ENCODE measurements around the gene COL13A1. TPM values are rescaled to one million over a fixed set of nuclear protein-coding genes. Genes with fewer than 3 reads are reported as not detected.

COL13A1 gene
- total RNA-seq, 1 experiment from 2014 or later = 5.9 TPM

GRCh38 chr10:69836731-69837030 lies 35.0 kb downstream of the COL13A1 start:
- ChIA-PET CTCF (interaction anchor here (1.3 kb wide), 1 partner anchor 78 kb away, joined by 3 read pairs; no protein-coding TSS in a partner anchor), POLR2A (no interaction called here), RAD21 (ENCODE audit: low non-redundant PET in 1 of 2, low total read pairs in 2 of 2, uncharacterized antibody in 2 of 2, unreplicated experiment in 2 of 2) (no interaction called here)
- intact Hi-C loops (cut with micrococcal nuclease) = no loop called here
- Histone ChIP-seq H3K9ac (ENCODE audit: low read length) (no peak overlapping the region), H3K79me2 (ENCODE audit: insufficient read depth, low read length) (no peaks in the 10 kb centered on the region), H3K4me1 (ENCODE audit: control insufficient read depth in 1 of 2, insufficient read depth in 2 of 2, low read length in 2 of 2) (peaks cover 13 to 36% of the 10 kb centered on the region in 2 experiments), H3K27me3 (ENCODE audit: insufficient read depth, low read length) (no peaks in the 10 kb centered on the region), H3K36me3 (ENCODE audit: control insufficient read depth in 1 of 2, insufficient read depth in 2 of 2, low read length in 2 of 2) (no peaks in the 10 kb centered on the region), H3K4me3 (replicated peaks in 1 of 2; ENCODE audit: low read depth in 1 of 2, low read length in 2 of 2) (no peak overlapping the region), H2AFZ (ENCODE audit: low read depth, low read length, poor library complexity, severe bottlenecking) (no peak overlapping the region), H4K20me1 (ENCODE audit: insufficient read depth) (no peaks in the 10 kb centered on the region), H3K4me2 (ENCODE audit: low read length) (no peak overlapping the region), H3K27ac (ENCODE audit: low read depth, low read length) (no peak overlapping the region), H3K9me3 (ENCODE audit: control insufficient read depth in 1 of 2, insufficient read depth in 1 of 2, low read depth in 1 of 2, low read length in 2 of 2) (no peaks in the 10 kb centered on the region), H3K9me2 (ENCODE audit: insufficient read depth) (no peaks in the 10 kb centered on the region)
- TF ChIP-seq ZNF274 (IDR thresholded peaks at IDR 0.05; ENCODE audit: low read depth, low read length) = no peak
- no peak for TF ChIP-seq EZH2phosphoT487 (IDR thresholded peaks at IDR 0.05; ENCODE audit: borderline replicate concordance)
- no peak for TF ChIP-seq FOSL1 (IDR thresholded peaks at IDR 0.05; ENCODE audit: low read depth)
- BruUV-seq (replicated peaks) = no TSS peak
- no peak for ATAC-seq
- DNase-seq (ENCODE audit: low read depth, low spot score) = no peak

GRCh38 chr10:69837261-69837660 lies 35.6 kb downstream of the COL13A1 start:
- Histone ChIP-seq H3K27ac (ENCODE audit: low read depth, low read length) (no peak overlapping the region), H3K36me3 (ENCODE audit: control insufficient read depth in 1 of 2, insufficient read depth in 2 of 2, low read length in 2 of 2) (no peaks in the 10 kb centered on the region), H3K4me3 (replicated peaks in 1 of 2; ENCODE audit: low read depth in 1 of 2, low read length in 2 of 2) (no peak overlapping the region), H3K9me3 (ENCODE audit: control insufficient read depth in 1 of 2, insufficient read depth in 1 of 2, low read depth in 1 of 2, low read length in 2 of 2) (no peaks in the 10 kb centered on the region), H3K9ac (ENCODE audit: low read length) (no peak overlapping the region), H2AFZ (ENCODE audit: low read depth, low read length, poor library complexity, severe bottlenecking) (no peak overlapping the region), H3K9me2 (ENCODE audit: insufficient read depth) (no peaks in the 10 kb centered on the region), H3K79me2 (ENCODE audit: insufficient read depth, low read length) (no peaks in the 10 kb centered on the region), H4K20me1 (ENCODE audit: insufficient read depth) (no peaks in the 10 kb centered on the region), H3K4me2 (ENCODE audit: low read length) (no peak overlapping the region), H3K4me1 (ENCODE audit: control insufficient read depth in 1 of 2, insufficient read depth in 2 of 2, low read length in 2 of 2) (peaks cover 13 to 36% of the 10 kb centered on the region in 2 experiments), H3K27me3 (ENCODE audit: insufficient read depth, low read length) (no peaks in the 10 kb centered on the region)
- ATAC-seq (no peak), DNase-seq (ENCODE audit: low read depth, low spot score) (no peak)
- no TSS peak for BruUV-seq (replicated peaks)
- CTCF ChIA-PET = no interaction called here
- intact Hi-C loops (cut with micrococcal nuclease) = no loop called here
- POLR2A ChIA-PET = no interaction called here
- no peak for TF ChIP-seq EZH2 (IDR thresholded peaks at IDR 0.05)
- no peak for TF ChIP-seq JUND (IDR thresholded peaks at IDR 0.05)
- TF ChIP-seq, protein P1, sequence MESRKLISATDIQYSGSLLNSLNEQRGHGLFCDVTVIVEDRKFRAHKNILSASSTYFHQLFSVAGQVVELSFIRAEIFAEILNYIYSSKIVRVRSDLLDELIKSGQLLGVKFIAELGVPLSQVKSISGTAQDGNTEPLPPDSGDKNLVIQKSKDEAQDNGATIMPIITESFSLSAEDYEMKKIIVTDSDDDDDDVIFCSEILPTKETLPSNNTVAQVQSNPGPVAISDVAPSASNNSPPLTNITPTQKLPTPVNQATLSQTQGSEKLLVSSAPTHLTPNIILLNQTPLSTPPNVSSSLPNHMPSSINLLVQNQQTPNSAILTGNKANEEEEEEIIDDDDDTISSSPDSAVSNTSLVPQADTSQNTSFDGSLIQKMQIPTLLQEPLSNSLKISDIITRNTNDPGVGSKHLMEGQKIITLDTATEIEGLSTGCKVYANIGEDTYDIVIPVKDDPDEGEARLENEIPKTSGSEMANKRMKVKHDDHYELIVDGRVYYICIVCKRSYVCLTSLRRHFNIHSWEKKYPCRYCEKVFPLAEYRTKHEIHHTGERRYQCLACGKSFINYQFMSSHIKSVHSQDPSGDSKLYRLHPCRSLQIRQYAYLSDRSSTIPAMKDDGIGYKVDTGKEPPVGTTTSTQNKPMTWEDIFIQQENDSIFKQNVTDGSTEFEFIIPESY (IDR thresholded peaks at IDR 0.05; ENCODE audit: extremely low read depth, insufficient replicate concordance, low read length) = no peak
- no peak for TF ChIP-seq SIN3A (IDR thresholded peaks at IDR 0.05; ENCODE audit: low read depth)
- TF ChIP-seq SP1 (IDR thresholded peaks at IDR 0.05; ENCODE audit: low read depth) = no peak
- TF ChIP-seq POLR2A (IDR thresholded peaks at IDR 0.05; ENCODE audit: borderline replicate concordance, extremely low read depth, insufficient read depth, insufficient read length) = no peak
- TF ChIP-seq POLR2AphosphoS5 (IDR thresholded peaks at IDR 0.05; ENCODE audit: low read depth, low read length) = no peak
- TF ChIP-seq, protein P2, sequence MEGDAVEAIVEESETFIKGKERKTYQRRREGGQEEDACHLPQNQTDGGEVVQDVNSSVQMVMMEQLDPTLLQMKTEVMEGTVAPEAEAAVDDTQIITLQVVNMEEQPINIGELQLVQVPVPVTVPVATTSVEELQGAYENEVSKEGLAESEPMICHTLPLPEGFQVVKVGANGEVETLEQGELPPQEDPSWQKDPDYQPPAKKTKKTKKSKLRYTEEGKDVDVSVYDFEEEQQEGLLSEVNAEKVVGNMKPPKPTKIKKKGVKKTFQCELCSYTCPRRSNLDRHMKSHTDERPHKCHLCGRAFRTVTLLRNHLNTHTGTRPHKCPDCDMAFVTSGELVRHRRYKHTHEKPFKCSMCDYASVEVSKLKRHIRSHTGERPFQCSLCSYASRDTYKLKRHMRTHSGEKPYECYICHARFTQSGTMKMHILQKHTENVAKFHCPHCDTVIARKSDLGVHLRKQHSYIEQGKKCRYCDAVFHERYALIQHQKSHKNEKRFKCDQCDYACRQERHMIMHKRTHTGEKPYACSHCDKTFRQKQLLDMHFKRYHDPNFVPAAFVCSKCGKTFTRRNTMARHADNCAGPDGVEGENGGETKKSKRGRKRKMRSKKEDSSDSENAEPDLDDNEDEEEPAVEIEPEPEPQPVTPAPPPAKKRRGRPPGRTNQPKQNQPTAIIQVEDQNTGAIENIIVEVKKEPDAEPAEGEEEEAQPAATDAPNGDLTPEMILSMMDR (IDR thresholded peaks at IDR 0.05 in 2 of 3, conservative IDR thresholded peaks at IDR 0.05 in 1 of 3; ENCODE audit: borderline replicate concordance in 1 of 3, insufficient read depth in 1 of 3, low read depth in 2 of 3, low read length in 2 of 3) = no peak
- TF ChIP-seq ELF1 (IDR thresholded peaks at IDR 0.05; ENCODE audit: borderline replicate concordance, low read depth) = no peak
- TF ChIP-seq TCF7L2 (IDR thresholded peaks at IDR 0.05; ENCODE audit: borderline replicate concordance, extremely low read depth, insufficient read depth, insufficient read length) = no peak
- no peak for TF ChIP-seq CEBPB (IDR thresholded peaks at IDR 0.05; ENCODE audit: low read depth)
- TF ChIP-seq EGR1 (IDR thresholded peaks at IDR 0.05; ENCODE audit: low read depth) = no peak
- TF ChIP-seq SRF (IDR thresholded peaks at IDR 0.05; ENCODE audit: low read depth) = no peak
- TF ChIP-seq ZFX (IDR thresholded peaks at IDR 0.05) = no peak
- RAD21 ChIA-PET (ENCODE audit: low non-redundant PET in 1 of 2, low total read pairs in 2 of 2, uncharacterized antibody in 2 of 2, unreplicated experiment in 2 of 2) = no interaction called here
